ENCODE data around the gene LHFPL6.

LHFPL6 gene

GRCh38 chr13:39469676-39470075, 133.3 kb downstream of the LHFPL6 start:
- Histone ChIP-seq H3K4me1 (ENCODE audit: control insufficient read depth, insufficient read depth, low read length, unreplicated experiment) (no peaks in the 10 kb centered on the region), H3K36me3 (ENCODE audit: insufficient read depth, low read length) (no peaks in the 10 kb centered on the region), H3K4me3 (ENCODE audit: low read depth, low read length) (no peak overlapping the region), H3K27ac (ENCODE audit: low read depth, low read length) (no peak overlapping the region), H3K27me3 (ENCODE audit: insufficient read depth, low read length) (no peaks in the 10 kb centered on the region), H2AFZ (ENCODE audit: low read length, unreplicated experiment) (no peak overlapping the region), H3K79me2 (ENCODE audit: control insufficient read depth, insufficient read depth, low read length, unreplicated experiment) (no peaks in the 10 kb centered on the region)

GRCh38 chr13:39468306-39468705, 134.7 kb downstream of the LHFPL6 start:
- Histone ChIP-seq H3K79me2 (ENCODE audit: control insufficient read depth, insufficient read depth, low read length, unreplicated experiment) (no peaks in the 10 kb centered on the region), H3K4me1 (ENCODE audit: control insufficient read depth, insufficient read depth, low read length, unreplicated experiment) (no peaks in the 10 kb centered on the region), H3K27ac (ENCODE audit: low read depth, low read length) (no peak overlapping the region), H3K36me3 (ENCODE audit: insufficient read depth, low read length) (no peaks in the 10 kb centered on the region), H2AFZ (ENCODE audit: low read length, unreplicated experiment) (no peak overlapping the region), H3K27me3 (ENCODE audit: insufficient read depth, low read length) (no peaks in the 10 kb centered on the region), H3K4me3 (ENCODE audit: low read depth, low read length) (no peak overlapping the region)

- H3K4me1 ChIP-seq (ENCODE audit: control insufficient read depth, insufficient read depth, low read length, unreplicated experiment), result no peaks in the 10 kb centered on the region
- no peak overlapping the region for H3K4me3 ChIP-seq (ENCODE audit: low read depth, low read length)
- H3K27ac ChIP-seq (ENCODE audit: low read depth, low read length), result no peak overlapping the region
- no peaks in the 10 kb centered on the region for H3K79me2 ChIP-seq (ENCODE audit: control insufficient read depth, insufficient read depth, low read length, unreplicated experiment)
- no peaks in the 10 kb centered on the region for H3K36me3 ChIP-seq (ENCODE audit: insufficient read depth, low read length)
- no peak overlapping the region for H2AFZ ChIP-seq (ENCODE audit: low read length, unreplicated experiment)
- no peaks in the 10 kb centered on the region for H3K27me3 ChIP-seq (ENCODE audit: insufficient read depth, low read length)
Observed at GRCh38 chr13:39463611-39464010, 139.4 kb downstream of the LHFPL6 start.

DNA sequence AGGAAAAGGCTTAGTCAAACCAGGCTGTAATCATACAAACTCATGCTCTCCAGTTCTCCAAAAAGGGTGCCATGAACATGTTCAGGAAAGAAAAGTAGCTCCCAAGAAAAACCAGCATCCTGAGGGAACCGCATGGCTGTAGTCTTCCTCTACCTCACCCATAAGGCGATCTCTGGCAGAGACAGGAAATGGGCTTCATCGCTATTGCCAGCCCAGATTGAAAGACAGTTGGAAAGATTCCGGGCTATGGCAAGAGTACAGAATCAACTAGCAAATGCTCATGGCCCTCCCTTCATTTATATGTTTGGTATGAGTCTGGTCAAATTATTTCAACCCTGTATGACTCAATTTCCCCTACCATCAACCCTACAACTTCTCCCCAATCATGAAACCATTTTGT, 140.1 kb downstream of the LHFPL6 start:
- Histone ChIP-seq H3K27ac (ENCODE audit: low read depth, low read length) (no peak overlapping the region), H3K36me3 (ENCODE audit: insufficient read depth, low read length) (no peaks in the 10 kb centered on the region), H2AFZ (ENCODE audit: low read length, unreplicated experiment) (no peak overlapping the region), H3K4me3 (ENCODE audit: low read depth, low read length) (no peak overlapping the region), H3K79me2 (ENCODE audit: control insufficient read depth, insufficient read depth, low read length, unreplicated experiment) (no peaks in the 10 kb centered on the region), H3K4me1 (ENCODE audit: control insufficient read depth, insufficient read depth, low read length, unreplicated experiment) (no peaks in the 10 kb centered on the region), H3K27me3 (ENCODE audit: insufficient read depth, low read length) (no peaks in the 10 kb centered on the region)

DNA sequence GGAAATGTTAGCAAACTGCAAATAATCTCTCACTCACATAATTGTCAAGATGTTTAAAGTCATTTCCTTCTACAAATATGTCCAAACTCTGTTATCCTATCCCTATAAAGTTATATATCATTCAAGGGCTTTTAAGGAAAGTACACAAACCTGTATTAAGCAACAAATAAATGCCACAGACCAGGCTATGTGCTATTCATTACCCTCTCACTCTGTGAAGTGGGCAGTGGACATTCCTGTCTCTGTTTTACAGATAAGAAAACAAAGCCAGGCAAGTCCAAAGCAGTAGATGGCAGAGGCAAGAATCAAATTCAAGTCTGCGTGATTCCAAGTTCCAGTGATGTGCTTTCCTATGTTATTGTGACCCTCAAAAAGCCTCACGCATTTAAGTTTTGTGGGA, 140.6 kb downstream of the LHFPL6 start:
- H3K27ac ChIP-seq (ENCODE audit: low read depth, low read length), result no peak overlapping the region
- no peak overlapping the region for H3K4me3 ChIP-seq (ENCODE audit: low read depth, low read length)
- H3K36me3 ChIP-seq (ENCODE audit: insufficient read depth, low read length), result no peaks in the 10 kb centered on the region
- no peaks in the 10 kb centered on the region for H3K27me3 ChIP-seq (ENCODE audit: insufficient read depth, low read length)
- H3K4me1 ChIP-seq (ENCODE audit: control insufficient read depth, insufficient read depth, low read length, unreplicated experiment), result no peaks in the 10 kb centered on the region
- no peak overlapping the region for H2AFZ ChIP-seq (ENCODE audit: low read length, unreplicated experiment)
- H3K79me2 ChIP-seq (ENCODE audit: control insufficient read depth, insufficient read depth, low read length, unreplicated experiment), result no peaks in the 10 kb centered on the region

- Histone ChIP-seq H2AFZ (ENCODE audit: low read length, unreplicated experiment) (no peak overlapping the region), H3K27me3 (ENCODE audit: insufficient read depth, low read length) (no peaks in the 10 kb centered on the region), H3K4me1 (ENCODE audit: control insufficient read depth, insufficient read depth, low read length, unreplicated experiment) (no peaks in the 10 kb centered on the region), H3K79me2 (ENCODE audit: control insufficient read depth, insufficient read depth, low read length, unreplicated experiment) (no peaks in the 10 kb centered on the region), H3K27ac (ENCODE audit: low read depth, low read length) (no peak overlapping the region), H3K4me3 (ENCODE audit: low read depth, low read length) (no peak overlapping the region), H3K36me3 (ENCODE audit: insufficient read depth, low read length) (no peaks in the 10 kb centered on the region)
Observed at GRCh38 chr13:39461685-39462266, 141.2 kb downstream of the LHFPL6 start.

DNA sequence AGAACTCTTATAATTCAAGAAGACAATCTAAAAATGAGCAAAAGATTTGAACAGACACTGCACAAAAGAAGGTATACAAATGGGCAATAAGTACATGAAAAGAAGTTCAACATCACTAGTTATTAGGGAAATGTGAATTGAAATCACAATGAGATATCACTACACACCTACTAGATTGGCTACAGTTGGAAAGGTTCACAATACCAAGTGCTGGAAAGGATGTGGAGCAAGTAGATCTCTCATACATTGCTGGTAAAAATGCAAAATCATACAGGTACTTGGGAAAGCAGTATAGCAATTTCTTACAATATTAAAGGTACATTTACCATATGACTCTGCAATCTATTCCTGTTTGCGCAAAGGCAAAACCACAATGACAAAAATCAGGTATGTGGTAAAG, 145.7 kb downstream of the LHFPL6 start:
- no peaks in the 10 kb centered on the region for H3K36me3 ChIP-seq (ENCODE audit: insufficient read depth, low read length)
- no peak overlapping the region for H2AFZ ChIP-seq (ENCODE audit: low read length, unreplicated experiment)
- no peaks in the 10 kb centered on the region for H3K79me2 ChIP-seq (ENCODE audit: control insufficient read depth, insufficient read depth, low read length, unreplicated experiment)
- no peak overlapping the region for H3K4me3 ChIP-seq (ENCODE audit: low read depth, low read length)
- no peak overlapping the region for H3K27ac ChIP-seq (ENCODE audit: low read depth, low read length)
- H3K4me1 ChIP-seq (ENCODE audit: control insufficient read depth, insufficient read depth, low read length, unreplicated experiment), result peaks cover 3% of the 10 kb centered on the region
- H3K27me3 ChIP-seq (ENCODE audit: insufficient read depth, low read length), result no peaks in the 10 kb centered on the region

- Histone ChIP-seq H3K27ac (ENCODE audit: low read depth, low read length) (no peak overlapping the region), H3K4me1 (ENCODE audit: control insufficient read depth, insufficient read depth, low read length, unreplicated experiment) (peaks cover 13% of the 10 kb centered on the region), H3K27me3 (ENCODE audit: insufficient read depth, low read length) (no peaks in the 10 kb centered on the region), H3K36me3 (ENCODE audit: insufficient read depth, low read length) (no peaks in the 10 kb centered on the region), H3K79me2 (ENCODE audit: control insufficient read depth, insufficient read depth, low read length, unreplicated experiment) (no peaks in the 10 kb centered on the region), H2AFZ (ENCODE audit: low read length, unreplicated experiment) (no peak overlapping the region), H3K4me3 (ENCODE audit: low read depth, low read length) (no peak overlapping the region)
Observed at GRCh38 chr13:39455521-39456175, 147.3 kb downstream of the LHFPL6 start.

DNA sequence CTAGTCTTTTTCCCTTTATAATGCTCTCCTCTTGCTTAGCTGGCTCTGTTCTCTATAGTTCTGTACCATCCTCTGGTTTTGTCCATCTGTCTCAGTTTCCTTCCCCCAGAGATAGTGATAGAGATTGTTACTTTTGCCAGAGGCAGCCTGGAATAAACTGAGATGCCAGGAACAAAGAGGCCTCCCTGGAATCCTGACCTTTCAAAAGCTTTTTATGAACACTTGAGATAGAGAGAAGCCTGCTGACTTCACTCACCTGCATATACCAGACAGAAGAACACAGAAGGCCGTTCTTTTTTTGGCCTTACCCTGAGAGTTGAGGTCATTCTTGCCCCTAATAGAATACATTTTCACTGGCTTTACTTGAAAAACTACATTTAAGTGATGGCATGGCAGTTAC, 150.2 kb downstream of the LHFPL6 start:
- H3K36me3 ChIP-seq (ENCODE audit: insufficient read depth, low read length), result no peaks in the 10 kb centered on the region
- no peak overlapping the region for H3K4me3 ChIP-seq (ENCODE audit: low read depth, low read length)
- peaks cover 13% of the 10 kb centered on the region for H3K4me1 ChIP-seq (ENCODE audit: control insufficient read depth, insufficient read depth, low read length, unreplicated experiment)
- peaks cover 5% of the 10 kb centered on the region for H3K79me2 ChIP-seq (ENCODE audit: control insufficient read depth, insufficient read depth, low read length, unreplicated experiment)
- H3K27ac ChIP-seq (ENCODE audit: low read depth, low read length), result no peak overlapping the region
- no peaks in the 10 kb centered on the region for H3K27me3 ChIP-seq (ENCODE audit: insufficient read depth, low read length)
- H2AFZ ChIP-seq (ENCODE audit: low read length, unreplicated experiment), result no peak overlapping the region

DNA sequence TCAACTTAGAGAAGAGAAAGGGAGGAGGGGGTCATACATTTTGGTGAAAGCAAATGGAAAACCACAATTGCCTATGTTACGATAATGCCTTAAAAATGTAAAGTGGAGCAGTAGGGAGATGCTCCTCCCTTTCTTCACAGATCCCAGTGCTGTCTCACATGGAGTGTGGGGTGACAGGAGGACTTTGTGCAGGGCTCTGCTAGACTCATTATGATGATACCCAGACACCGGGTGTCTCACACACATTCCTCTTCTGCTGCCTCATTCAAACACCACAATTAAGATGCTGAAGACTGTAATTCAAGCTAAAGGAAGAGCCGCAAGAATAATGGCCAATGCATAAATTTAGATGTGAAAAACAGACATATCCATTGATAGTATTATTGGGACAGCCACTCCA, 150.6 kb downstream of the LHFPL6 start:
- Histone ChIP-seq H3K4me3 (ENCODE audit: low read depth, low read length) (no peak overlapping the region), H3K4me1 (ENCODE audit: control insufficient read depth, insufficient read depth, low read length, unreplicated experiment) (peaks cover 13% of the 10 kb centered on the region), H3K27me3 (ENCODE audit: insufficient read depth, low read length) (no peaks in the 10 kb centered on the region), H3K36me3 (ENCODE audit: insufficient read depth, low read length) (no peaks in the 10 kb centered on the region), H3K79me2 (ENCODE audit: control insufficient read depth, insufficient read depth, low read length, unreplicated experiment) (peaks cover 5% of the 10 kb centered on the region), H2AFZ (ENCODE audit: low read length, unreplicated experiment) (no peak overlapping the region), H3K27ac (ENCODE audit: low read depth, low read length) (no peak overlapping the region; the same call in 1 of the 2 replicates)

GRCh38 chr13:39451860-39452301, 151.1 kb downstream of the LHFPL6 start:
- peaks cover 13% of the 10 kb centered on the region for H3K4me1 ChIP-seq (ENCODE audit: control insufficient read depth, insufficient read depth, low read length, unreplicated experiment)
- H3K79me2 ChIP-seq (ENCODE audit: control insufficient read depth, insufficient read depth, low read length, unreplicated experiment), result peaks cover 5% of the 10 kb centered on the region
- H2AFZ ChIP-seq (ENCODE audit: low read length, unreplicated experiment), result no peak overlapping the region
- H3K27me3 ChIP-seq (ENCODE audit: insufficient read depth, low read length), result no peaks in the 10 kb centered on the region
- no peaks in the 10 kb centered on the region for H3K36me3 ChIP-seq (ENCODE audit: insufficient read depth, low read length)
- H3K4me3 ChIP-seq (ENCODE audit: low read depth, low read length), result no peak overlapping the region
- no peak overlapping the region; the same call in 1 of the 2 replicates for H3K27ac ChIP-seq (ENCODE audit: low read depth, low read length)

Measured in ACC112 (cell line).